Trophoblast cell (in vitro differentiated cells and primary cell): Measurements from ENCODE around the gene TRMT1.

Experiments
- DNase-seq, 2 donors: peaks; one replicate each; pipeline ENCODE4 v3.0.0-alpha.2; 2016
- H2AFZ ChIP-seq: 2 replicates; pipeline ENCODE4 v1.6.1; 2013; ENCODE audit warnings: low read length, moderate library complexity, mild to moderate bottlenecking; ENCODE audit not compliant: insufficient read depth, poor library complexity
- H2AK5ac ChIP-seq: 2 replicates; pipeline ENCODE4 v1.6.1; 2013; ENCODE audit warnings: mild to moderate bottlenecking, low read length
- H2BK120ac ChIP-seq: 2 replicates; pipeline ENCODE4 v1.6.1; 2013; ENCODE audit warnings: low read length, mild to moderate bottlenecking, moderate library complexity; ENCODE audit not compliant: insufficient read depth, poor library complexity
- H2BK12ac ChIP-seq: 2 replicates; pipeline ENCODE4 v1.6.1; 2013; ENCODE audit warnings: mild to moderate bottlenecking, low read length, moderate library complexity
- H2BK5ac ChIP-seq: 2 replicates; pipeline ENCODE4 v1.6.1; 2013; ENCODE audit warnings: low read length, low read depth, moderate library complexity, mild to moderate bottlenecking; ENCODE audit not compliant: poor library complexity
- H3K14ac ChIP-seq: 2 replicates; pipeline ENCODE4 v1.6.1; 2013; ENCODE audit warnings: mild to moderate bottlenecking, low read length
- H3K18ac ChIP-seq: 2 replicates; pipeline ENCODE4 v1.6.1; 2013; ENCODE audit warnings: mild to moderate bottlenecking, low read length
- H3K23ac ChIP-seq: 2 replicates; pipeline ENCODE4 v1.6.1; 2013; ENCODE audit warnings: low read length
- H3K27ac ChIP-seq: 2 replicates; pipeline ENCODE4 v1.5.1; 2013; ENCODE audit warnings: low read depth, mild to moderate bottlenecking, inconsistent platforms, low read length, moderate library complexity
- H3K27me3 ChIP-seq: 2 replicates; pipeline ENCODE4 v1.6.1; 2013; ENCODE audit warnings: inconsistent platforms, mild to moderate bottlenecking, low read length, moderate library complexity; ENCODE audit not compliant: insufficient read depth
- H3K36me3 ChIP-seq, 2 experiments: 1 replicate in 1 of 2; 2 replicates in 1 of 2; pipeline ENCODE4 v1.6.1; 2013; ENCODE audit warnings: low read length in 2 of 2, mild to moderate bottlenecking in 2 of 2, moderate library complexity in 1 of 2; ENCODE audit not compliant: insufficient read depth in 2 of 2, control insufficient read depth in 1 of 2
- H3K4ac ChIP-seq: 2 replicates; pipeline ENCODE4 v1.6.1; 2013; ENCODE audit warnings: low read depth, mild to moderate bottlenecking, low read length, moderate library complexity
- H3K4me1 ChIP-seq, 2 experiments: 1 replicate in 1 of 2; 2 replicates in 1 of 2; pipeline ENCODE4 v1.6.1; 2013; ENCODE audit warnings: low read length in 2 of 2, mild to moderate bottlenecking in 2 of 2, moderate library complexity in 1 of 2; ENCODE audit not compliant: insufficient read depth in 2 of 2, control insufficient read depth in 1 of 2
- H3K4me2 ChIP-seq: 2 replicates; pipeline ENCODE4 v1.6.1; 2013; ENCODE audit warnings: inconsistent platforms, mild to moderate bottlenecking, low read length, moderate library complexity
- H3K4me3 ChIP-seq: 2 replicates; pipeline ENCODE4 v1.5.1; 2013; ENCODE audit warnings: mild to moderate bottlenecking, low read depth, low read length, inconsistent platforms
- H3K79me1 ChIP-seq: one replicate; pipeline ENCODE4 v1.6.1; 2013; ENCODE audit warnings: low read length
- H3K79me2 ChIP-seq: 2 replicates; pipeline ENCODE4 v1.6.1; 2013; ENCODE audit warnings: low read length, mild to moderate bottlenecking; ENCODE audit not compliant: control insufficient read depth, insufficient read depth, poor library complexity
- H3K9ac ChIP-seq: 2 replicates; pipeline ENCODE4 v1.6.1; 2013; ENCODE audit warnings: mild to moderate bottlenecking, low read length
- H3K9me3 ChIP-seq: 2 replicates; pipeline ENCODE4 v1.6.1; 2013; ENCODE audit warnings: low read depth, mild to moderate bottlenecking, control low read depth, inconsistent platforms, low read length; ENCODE audit not compliant: insufficient read depth
- H4K12ac ChIP-seq: 2 replicates; pipeline ENCODE4 v1.6.1; 2013; ENCODE audit warnings: low read depth, mild to moderate bottlenecking, low read length, moderate library complexity
- H4K8ac ChIP-seq: 2 replicates; pipeline ENCODE4 v1.6.1; 2013; ENCODE audit warnings: low read depth, mild to moderate bottlenecking, low read length, moderate library complexity
- H4K91ac ChIP-seq: one replicate; pipeline ENCODE4 v1.6.1; 2013; ENCODE audit warnings: low read depth, mild to moderate bottlenecking, low read length, moderate library complexity
- WGBS: extraction: QIAGEN DNeasy Blood & Tissue Kit; methylation state at CpG from one replicate; pipeline ENCODE4 v1.1.7; 2013; ENCODE audit warnings: missing lambda C conversion rate; ENCODE audit not compliant: insufficient read length, insufficient coverage; ENCODE audit errors: extremely low coverage; 5-methylcytosine and 5-hydroxymethylcytosine counted together

The TRMT1 gene

GRCh38 chr19:13073263-13073662, 43.3 kb downstream of the TRMT1 start:
- no peak for DNase-seq

GRCh38 chr19:13072188-13072908, 44.2 kb downstream of the TRMT1 start:
- Histone ChIP-seq H3K36me3 (no peaks in the 10 kb centered on the region), H2AK5ac (no peak overlapping the region), H3K14ac (no peak overlapping the region), H3K18ac (no peak overlapping the region), H2BK12ac (no peak overlapping the region), H3K4me3 (no peak overlapping the region), H3K9me3 (peaks cover 4% of the 10 kb centered on the region), H3K23ac (no peak overlapping the region), H3K79me1 (no peaks in the 10 kb centered on the region), H2BK120ac (no peak overlapping the region), H2AFZ (no peak overlapping the region), H3K27me3 (peaks cover 39% of the 10 kb centered on the region), H3K4ac (no peak overlapping the region), H4K12ac (no peak overlapping the region), H3K9ac (no peak overlapping the region), H3K27ac (no peak overlapping the region), H4K91ac (no peak overlapping the region), H2BK5ac (no peak overlapping the region), H3K79me2 (no peaks in the 10 kb centered on the region), H4K8ac (no peak overlapping the region), H3K4me1 (no peaks in the 10 kb centered on the region), H3K4me2 (no peak overlapping the region)
- no CpG with 5 or more reads among the region's 9 CpGs for WGBS
- no peak for DNase-seq

More at GRCh38 chr19:13073263-13073662, 43.3 kb downstream of the TRMT1 start:
- Histone ChIP-seq H2BK120ac (no peak overlapping the region), H4K8ac (no peak overlapping the region), H3K79me2 (no peaks in the 10 kb centered on the region), H3K14ac (no peak overlapping the region), H4K91ac (no peak overlapping the region), H2BK5ac (no peak overlapping the region), H3K79me1 (no peaks in the 10 kb centered on the region), H3K4ac (no peak overlapping the region), H3K4me3 (no peak overlapping the region), H3K9me3 (peaks cover 4% of the 10 kb centered on the region), H2AK5ac (no peak overlapping the region), H4K12ac (no peak overlapping the region), H2AFZ (no peak overlapping the region), H3K36me3 (no peaks in the 10 kb centered on the region), H3K23ac (no peak overlapping the region), H3K9ac (no peak overlapping the region), H3K4me2 (no peak overlapping the region), H3K18ac (no peak overlapping the region), H3K27ac (no peak overlapping the region), H3K27me3 (peaks cover 40% of the 10 kb centered on the region), H2BK12ac (no peak overlapping the region), H3K4me1 (no peaks in the 10 kb centered on the region)
- no CpG with 5 or more reads among the region's 5 CpGs for WGBS

GRCh38 chr19:13071444-13072187, 44.9 kb downstream of the TRMT1 start:
- H3K4me2 ChIP-seq, result no peak overlapping the region
- no peak overlapping the region for H3K9ac ChIP-seq
- H2AFZ ChIP-seq, result no peak overlapping the region
- H3K23ac ChIP-seq, result no peak overlapping the region
- no peak overlapping the region for H2AK5ac ChIP-seq
- no peaks in the 10 kb centered on the region for H3K79me1 ChIP-seq
- H3K36me3 ChIP-seq, result no peaks in the 10 kb centered on the region
- H3K79me2 ChIP-seq, result no peaks in the 10 kb centered on the region
- H2BK5ac ChIP-seq, result no peak overlapping the region
- H3K9me3 ChIP-seq, result peaks cover 4% of the 10 kb centered on the region
- no peak overlapping the region for H3K14ac ChIP-seq
- no peak overlapping the region for H3K27ac ChIP-seq
- H4K8ac ChIP-seq, result no peak overlapping the region
- no peak overlapping the region for H4K91ac ChIP-seq
- no peak for DNase-seq
- no peak overlapping the region for H3K4me3 ChIP-seq
- H3K4ac ChIP-seq, result no peak overlapping the region
- H3K27me3 ChIP-seq, result peaks cover 37% of the 10 kb centered on the region
- no CpG with 5 or more reads among the region's 9 CpGs for WGBS
- no peak overlapping the region for H2BK12ac ChIP-seq
- H3K18ac ChIP-seq, result no peak overlapping the region
- H2BK120ac ChIP-seq, result no peak overlapping the region
- no peaks in the 10 kb centered on the region for H3K4me1 ChIP-seq
- no peak overlapping the region for H4K12ac ChIP-seq

- H3K9ac ChIP-seq, result no peak overlapping the region
- H3K23ac ChIP-seq, result no peak overlapping the region
- H4K91ac ChIP-seq, result no peak overlapping the region
- no peak overlapping the region for H2BK5ac ChIP-seq
- H3K27ac ChIP-seq, result no peak overlapping the region
- no peak overlapping the region for H2BK120ac ChIP-seq
- no CpG with 5 or more reads among the region's 32 CpGs for WGBS
- H2AFZ ChIP-seq, result no peak overlapping the region
- H2BK12ac ChIP-seq, result no peak overlapping the region
- DNase-seq, result no peak
- H3K79me1 ChIP-seq, result no peaks in the 10 kb centered on the region
- no peak overlapping the region for H3K4me2 ChIP-seq
- H3K14ac ChIP-seq, result no peak overlapping the region
- no peaks in the 10 kb centered on the region for H3K4me1 ChIP-seq
- H3K18ac ChIP-seq, result no peak overlapping the region
- H3K36me3 ChIP-seq, result no peaks in the 10 kb centered on the region
- no peak overlapping the region for H3K4me3 ChIP-seq
- H3K4ac ChIP-seq, result no peak overlapping the region
- H4K12ac ChIP-seq, result no peak overlapping the region
- peaks cover 4% of the 10 kb centered on the region for H3K9me3 ChIP-seq
- H3K27me3 ChIP-seq, result peaks cover 27% of the 10 kb centered on the region
- no peaks in the 10 kb centered on the region for H3K79me2 ChIP-seq
- no peak overlapping the region for H2AK5ac ChIP-seq
- H4K8ac ChIP-seq, result no peak overlapping the region
Observed at GRCh38 chr19:13070425-13071140, 46.0 kb downstream of the TRMT1 start.
